Caco-2 (cell line): ENCODE measurements around the gene ATRAID. TPM values are rescaled to one million over a fixed set of nuclear protein-coding genes. Genes with fewer than 3 reads are reported as not detected.

Source experiments
- BruUV-seq: library from RNA; stranded (reverse); fragments of 400-500 nt; replicated peaks from 2 replicates; lab custom pipeline; 2021; lab: Mats Ljungman, UMichigan
- CTCF ChIA-PET: fragments of 300-600 bp; sonication (Branson Sonifier 250); formaldehyde crosslinking; loops from one replicate; lab custom pipeline; 2022; ENCODE audit warnings: antibody characterized with exemption; lab: Charles Lee
- POLR2A ChIA-PET: fragments of 300-600 bp; sonication (Branson Sonifier 250); formaldehyde crosslinking; loops from one replicate; lab custom pipeline; 2022; ENCODE audit warnings: antibody characterized with exemption; lab: Charles Lee
- DNase-seq, 2 experiments: peaks; one replicate each; pipeline versions ENCODE4 v3.0.0 to v3.0.0-alpha.2; 2020 to 2022
- H3K27me3 ChIP-seq: replicated peaks from 2 replicates; pipeline ENCODE4 v1.6.0; 2011; ENCODE audit warnings: low read length; ENCODE audit not compliant: control insufficient read depth, insufficient read depth
- H3K36me3 ChIP-seq: 2 replicates; pipeline ENCODE4 v1.5.1; 2011; ENCODE audit warnings: low read length; ENCODE audit not compliant: control insufficient read depth, insufficient read depth
- H3K4me1 ChIP-seq: fragments of 250-450 bp; sonication (Bioruptor Pico); 2 replicates; pipeline ENCODE4 v1.5.1; 2020; ENCODE audit warnings: mild to moderate bottlenecking
- H3K4me3 ChIP-seq: 2 replicates; pipeline ENCODE4 v1.5.1; 2011; ENCODE audit warnings: low read depth, mild to moderate bottlenecking, control low read depth, low read length
- H3K9me3 ChIP-seq: fragments of 250-450 bp; sonication (Bioruptor Pico); 2 replicates; pipeline ENCODE4 v1.5.1; 2020; ENCODE audit warnings: mild to moderate bottlenecking, moderate library complexity
- H3K27ac Mint-ChIP-seq: one replicate; pipeline ENCODE4 v1.8.0; 2022; ENCODE audit warnings: mixed read lengths; ENCODE audit not compliant: unreplicated experiment
- H3K27me3 Mint-ChIP-seq: one replicate; pipeline ENCODE4 v1.8.0; 2022; ENCODE audit warnings: mixed read lengths; ENCODE audit not compliant: insufficient read depth, unreplicated experiment
- H3K36me3 Mint-ChIP-seq: one replicate; pipeline ENCODE4 v1.8.0; 2022; ENCODE audit warnings: mild to moderate bottlenecking, mixed read lengths; ENCODE audit not compliant: insufficient read depth, unreplicated experiment
- H3K4me1 Mint-ChIP-seq: one replicate; pipeline ENCODE4 v1.8.0; 2022; ENCODE audit warnings: low read depth, mixed read lengths; ENCODE audit not compliant: unreplicated experiment
- H3K4me3 Mint-ChIP-seq: one replicate; pipeline ENCODE4 v1.8.0; 2022; ENCODE audit warnings: mild to moderate bottlenecking, moderate library complexity, mixed read lengths; ENCODE audit not compliant: unreplicated experiment
- H3K9me3 Mint-ChIP-seq: one replicate; pipeline ENCODE4 v1.8.0; 2022; ENCODE audit warnings: mixed read lengths; ENCODE audit not compliant: unreplicated experiment
- intact Hi-C: fragments of 100-400 bp; cut with micrococcal nuclease; formaldehyde crosslinking; loops from one replicate; pipeline ENCODE4 v1.10.0; 2022; ENCODE audit not compliant: unreplicated experiment
- total RNA-seq: library from RNA; stranded (reverse); gene quantifications from 2 replicates; pipeline ENCODE4 v1.2.3, GENCODE V29; 2022
- TF ChIP-seq, protein P1 (sequence below), 2 experiments: fragments of 200-600 bp in 1 of 2; IDR thresholded peaks; 1 replicate in 1 of 2; 2 replicates in 1 of 2; pipeline versions ENCODE4 v1.5.1 to v1.8.0; 2011 to 2022; ENCODE audit warnings: antibody characterized with exemption in 1 of 2, control low read depth in 1 of 2, inconsistent platforms in 1 of 2, low read depth in 1 of 2, low read length in 1 of 2, mild to moderate bottlenecking in 1 of 2, moderate library complexity in 1 of 2; ENCODE audit not compliant: insufficient read depth in 1 of 2, severe bottlenecking in 1 of 2, unreplicated experiment in 1 of 2

Gene ATRAID
- total RNA-seq, 1 experiment from 2014 or later: 157 TPM

DNA sequence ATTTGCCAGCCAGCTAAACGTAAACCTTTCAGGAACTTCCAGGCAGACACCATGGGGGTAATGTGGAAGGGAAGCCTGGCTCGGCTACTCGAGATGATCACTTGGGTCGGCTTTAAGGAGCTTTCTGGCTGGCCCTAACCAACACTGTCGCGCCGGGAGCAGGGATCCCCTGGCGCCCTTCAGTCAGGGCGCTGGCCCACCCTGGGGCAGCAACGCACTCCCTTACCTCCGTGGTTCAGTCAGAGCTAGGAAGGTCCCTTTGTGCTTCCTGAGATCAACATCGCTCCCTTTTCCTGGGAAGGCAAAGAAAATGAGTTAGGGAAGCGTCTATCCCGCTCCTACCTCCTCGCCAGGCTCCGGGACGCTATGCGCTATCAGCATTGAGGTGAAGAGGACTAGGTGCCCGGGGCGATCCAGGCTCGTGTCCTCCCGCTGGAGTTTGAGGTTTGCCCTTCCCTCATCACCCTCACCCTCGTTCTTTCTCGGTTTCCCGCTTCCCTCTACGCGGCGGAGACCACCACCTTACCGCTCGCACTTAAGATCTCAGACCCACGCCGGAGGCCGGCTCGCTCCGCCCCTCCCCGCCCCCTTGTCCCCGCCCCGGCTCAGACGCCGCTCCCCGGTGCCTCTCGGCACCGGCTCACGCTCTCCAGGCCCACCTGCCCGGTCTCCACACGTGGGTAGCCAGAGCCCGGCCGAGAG, 449 bp upstream of the ATRAID start:
- intact Hi-C loops: loop anchor here (5.0 kb wide), 1 partner anchor 114 kb away; no protein-coding TSS in a partner anchor
- ChIA-PET POLR2A (interaction anchor here (0.5 to 1.5 kb wide), 9 partner anchors 8 to 415 kb away, joined by 3 to 15 read pairs (median 4); partner anchors contain the start of genes ABHD1 and OST4), CTCF (interaction anchor here (0.6 to 1.6 kb wide), 6 partner anchors 20 to 130 kb away, joined by 3 to 10 read pairs (median 4); partner anchors contain the start of genes KHK and PREB)
- peak in 1 of 2 experiments; percentile 92 for DNase-seq
- no peaks in the 10 kb centered on the region for H3K9me3 ChIP-seq
- peak overlapping the region; percentile 58 for H3K4me3 ChIP-seq
- BruUV-seq: TSS peak; percentile 80
- peaks cover 12% of the 10 kb centered on the region for H3K36me3 ChIP-seq
- H3K9me3 Mint-ChIP-seq: no peaks in the 10 kb centered on the region
- H3K36me3 Mint-ChIP-seq: peaks cover 59% of the 10 kb centered on the region
- H3K27me3 Mint-ChIP-seq: no peaks in the 10 kb centered on the region
- no peaks in the 10 kb centered on the region for H3K27me3 ChIP-seq
- TF ChIP-seq, protein P1, sequence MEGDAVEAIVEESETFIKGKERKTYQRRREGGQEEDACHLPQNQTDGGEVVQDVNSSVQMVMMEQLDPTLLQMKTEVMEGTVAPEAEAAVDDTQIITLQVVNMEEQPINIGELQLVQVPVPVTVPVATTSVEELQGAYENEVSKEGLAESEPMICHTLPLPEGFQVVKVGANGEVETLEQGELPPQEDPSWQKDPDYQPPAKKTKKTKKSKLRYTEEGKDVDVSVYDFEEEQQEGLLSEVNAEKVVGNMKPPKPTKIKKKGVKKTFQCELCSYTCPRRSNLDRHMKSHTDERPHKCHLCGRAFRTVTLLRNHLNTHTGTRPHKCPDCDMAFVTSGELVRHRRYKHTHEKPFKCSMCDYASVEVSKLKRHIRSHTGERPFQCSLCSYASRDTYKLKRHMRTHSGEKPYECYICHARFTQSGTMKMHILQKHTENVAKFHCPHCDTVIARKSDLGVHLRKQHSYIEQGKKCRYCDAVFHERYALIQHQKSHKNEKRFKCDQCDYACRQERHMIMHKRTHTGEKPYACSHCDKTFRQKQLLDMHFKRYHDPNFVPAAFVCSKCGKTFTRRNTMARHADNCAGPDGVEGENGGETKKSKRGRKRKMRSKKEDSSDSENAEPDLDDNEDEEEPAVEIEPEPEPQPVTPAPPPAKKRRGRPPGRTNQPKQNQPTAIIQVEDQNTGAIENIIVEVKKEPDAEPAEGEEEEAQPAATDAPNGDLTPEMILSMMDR (IDR thresholded peaks at IDR 0.05; ENCODE audit: insufficient read depth in 1 of 2, low read depth in 1 of 2, low read length in 1 of 2, severe bottlenecking in 1 of 2, unreplicated experiment in 1 of 2): no peak
- H3K4me1 Mint-ChIP-seq: peaks cover 22% of the 10 kb centered on the region
- H3K27ac Mint-ChIP-seq: peak overlapping the region; percentile 100
- peaks cover 25% of the 10 kb centered on the region for H3K4me1 ChIP-seq
- H3K4me3 Mint-ChIP-seq: peak overlapping the region; percentile 98

DNA sequence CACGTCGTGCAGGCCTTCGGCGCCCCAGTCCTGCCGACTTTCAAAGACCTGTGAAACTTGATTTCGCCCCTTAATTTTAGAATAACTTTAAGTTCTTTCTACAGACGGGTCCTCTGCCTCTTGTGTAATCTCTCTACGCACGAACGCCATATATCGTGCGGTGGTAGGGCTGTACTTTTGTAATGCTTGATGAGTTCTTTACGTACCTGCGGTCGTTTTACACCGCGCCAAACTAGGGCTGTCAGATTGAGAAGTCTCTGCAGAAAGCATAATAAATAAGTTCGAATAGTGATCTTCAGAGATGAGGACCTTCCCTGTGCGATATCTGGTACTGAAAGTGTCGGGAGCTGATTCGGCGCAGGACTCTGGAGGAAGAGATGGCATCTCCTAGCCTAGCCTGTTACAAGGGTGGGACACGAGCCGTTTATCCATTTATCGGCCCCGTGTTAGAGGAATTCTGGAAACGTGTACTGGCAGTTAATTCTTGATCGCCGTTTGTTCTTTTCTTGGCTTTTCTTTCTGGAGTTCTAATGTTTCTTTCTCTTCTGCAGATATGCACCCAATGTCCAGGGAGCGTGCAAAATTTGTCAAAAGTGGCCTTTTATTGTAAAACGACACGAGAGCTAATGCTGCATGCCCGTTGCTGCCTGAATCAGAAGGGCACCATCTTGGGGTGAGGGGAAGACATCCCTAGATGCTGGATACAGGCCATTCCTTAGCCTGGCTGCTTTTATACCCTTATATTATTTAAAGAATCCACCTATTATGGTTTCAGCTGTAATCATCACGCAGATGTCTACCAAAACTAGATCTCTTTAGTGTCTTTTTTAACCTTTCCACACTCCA, 1.0 kb downstream of the ATRAID start:
- Mint-ChIP-seq H3K27ac (peak overlapping the region; percentile 100), H3K4me3 (peak overlapping the region; percentile 98), H3K27me3 (no peaks in the 10 kb centered on the region), H3K4me1 (peaks cover 30% of the 10 kb centered on the region), H3K9me3 (no peaks in the 10 kb centered on the region), H3K36me3 (peaks cover 62% of the 10 kb centered on the region)
- DNase-seq: peak in 1 of 2 experiments; percentile 29
- H3K4me3 ChIP-seq: peak overlapping the region; percentile 58
- TF ChIP-seq, protein P1 (IDR thresholded peaks at IDR 0.05; ENCODE audit: insufficient read depth in 1 of 2, low read depth in 1 of 2, low read length in 1 of 2, severe bottlenecking in 1 of 2, unreplicated experiment in 1 of 2): no peak
- no peaks in the 10 kb centered on the region for H3K27me3 ChIP-seq
- peaks cover 9% of the 10 kb centered on the region for H3K36me3 ChIP-seq
- ChIA-PET CTCF (interaction anchor here (0.8 to 1.0 kb wide), 2 partner anchors 21 to 467 kb away, joined by 4 to 6 read pairs; no protein-coding TSS in a partner anchor), POLR2A (interaction anchor here (0.6 to 1.0 kb wide), 6 partner anchors 9 to 223 kb away, joined by 3 to 11 read pairs (median 3); partner anchors contain the start of gene OST4)
- intact Hi-C loops: loop anchor here (2.0 to 5.0 kb wide), 2 partner anchors 116 to 144 kb away; partner anchors contain the start of gene GTF3C2
- H3K4me1 ChIP-seq: peaks cover 30% of the 10 kb centered on the region
- no peaks in the 10 kb centered on the region for H3K9me3 ChIP-seq
- BruUV-seq: TSS peak; percentile 39

DNA sequence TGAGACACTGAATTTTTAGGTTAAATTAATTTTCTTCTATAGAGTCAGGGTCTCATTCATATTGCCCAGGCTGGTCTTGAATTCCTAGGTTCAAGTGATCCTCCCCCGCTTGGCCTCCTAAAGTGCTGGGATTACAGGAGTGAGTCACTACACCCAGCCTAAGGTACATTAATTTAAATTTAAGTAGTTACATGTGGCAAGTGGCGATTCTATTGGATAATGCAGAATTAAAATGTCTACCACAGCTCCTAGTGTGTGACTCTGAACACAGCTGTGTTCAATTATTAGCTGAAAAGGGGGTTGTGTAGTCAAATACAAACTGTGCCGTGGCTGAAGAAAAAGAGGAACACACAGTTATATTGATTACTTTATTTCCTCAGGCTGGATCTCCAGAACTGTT, 3.1 kb downstream of the ATRAID start:
- Mint-ChIP-seq H3K27me3 (no peaks in the 10 kb centered on the region), H3K4me1 (peaks cover 26% of the 10 kb centered on the region), H3K4me3 (no peak overlapping the region), H3K9me3 (no peaks in the 10 kb centered on the region), H3K36me3 (peaks cover 62% of the 10 kb centered on the region), H3K27ac (no peak overlapping the region)
- DNase-seq: no peak
- Histone ChIP-seq H3K27me3 (no peaks in the 10 kb centered on the region), H3K9me3 (no peaks in the 10 kb centered on the region), H3K4me1 (peaks cover 31% of the 10 kb centered on the region), H3K4me3 (no peak overlapping the region), H3K36me3 (peaks cover 4% of the 10 kb centered on the region)
- CTCF ChIA-PET: no interaction called here
- POLR2A ChIA-PET: no interaction called here
- TF ChIP-seq, protein P1 (IDR thresholded peaks at IDR 0.05; ENCODE audit: insufficient read depth in 1 of 2, low read depth in 1 of 2, low read length in 1 of 2, severe bottlenecking in 1 of 2, unreplicated experiment in 1 of 2): no peak
- no TSS peak for BruUV-seq
- intact Hi-C loops: loop anchor here (5.0 kb wide), 2 partner anchors 47 to 118 kb away; partner anchors contain the start of gene SLC30A3
